Measurements from ENCODE around the gene CLDND2. TPM values are rescaled to one million over a fixed set of nuclear protein-coding genes. Genes with fewer than 3 reads are reported as not detected.

Gene CLDND2
- total RNA-seq, 4 donors from 2014 or later: not detected

GRCh38 chr19:51387924-51388389 lies 19.2 kb upstream of the CLDND2 start, which contains the start of gene LIM2:
TSS of gene LIM2 (minus strand) at chr19:51387974. CDS start at chr19:51387443, 531 bp downstream.
- H3K27ac ChIP-seq: no peak within 1 kb of the TSS
- no peaks in the 10 kb centered on the region for H3K27me3 ChIP-seq
- TF ChIP-seq POLR2A (IDR thresholded peaks at IDR 0.05) (no peak), CTCF (IDR thresholded peaks at IDR 0.05) (no peak), EP300 (IDR thresholded peaks at IDR 0.05) (no peak)
- WGBS, 2 donors: 80 to 81% methylated on average over 9 to 15 of the region's 15 CpGs
- no peak within 1 kb of the TSS for H3K4me3 ChIP-seq
- H3K4me1 ChIP-seq: no peaks in the 10 kb centered on the region
- DNase-seq (ENCODE audit: low spot score in 2 of 2): no peak
- no peaks in the 10 kb centered on the region for H3K36me3 ChIP-seq
- H3K9me3 ChIP-seq: no peaks in the 10 kb centered on the region

GRCh38 chr19:51386882-51387520 lies 18.2 kb upstream of the CLDND2 start:
- H3K36me3 ChIP-seq: no peaks in the 10 kb centered on the region
- no peak for DNase-seq (ENCODE audit: low spot score in 2 of 2)
- 85 to 93% methylated on average over 5 to 14 of the region's 14 CpGs for WGBS, 2 donors
- no peaks in the 10 kb centered on the region for H3K9me3 ChIP-seq
- H3K27ac ChIP-seq: no peak overlapping the region
- H3K4me1 ChIP-seq: no peaks in the 10 kb centered on the region
- no peak for TF ChIP-seq EP300 (IDR thresholded peaks at IDR 0.05)
- TF ChIP-seq CTCF (IDR thresholded peaks at IDR 0.05): no peak
- TF ChIP-seq POLR2A (IDR thresholded peaks at IDR 0.05): no peak
- no peak overlapping the region for H3K4me3 ChIP-seq
- H3K27me3 ChIP-seq: no peaks in the 10 kb centered on the region

GRCh38 chr19:51382004-51382403 lies 13.2 kb upstream of the CLDND2 start:
- Histone ChIP-seq H3K4me1 (no peaks in the 10 kb centered on the region), H3K36me3 (no peaks in the 10 kb centered on the region), H3K4me3 (no peak overlapping the region), H3K27me3 (no peaks in the 10 kb centered on the region), H3K9me3 (no peaks in the 10 kb centered on the region), H3K27ac (no peak overlapping the region)
- TF ChIP-seq CTCF (IDR thresholded peaks at IDR 0.05): no peak
- no peak for TF ChIP-seq EP300 (IDR thresholded peaks at IDR 0.05)
- no peak for TF ChIP-seq POLR2A (IDR thresholded peaks at IDR 0.05)
- no peak for DNase-seq (ENCODE audit: low spot score in 2 of 2)
- WGBS, 2 donors: 88 to 95% methylated on average over 4 of the region's 4 CpGs

- no peak overlapping the region for H3K4me3 ChIP-seq
- H3K9me3 ChIP-seq: no peaks in the 10 kb centered on the region
- TF ChIP-seq CTCF (IDR thresholded peaks at IDR 0.05) (no peak), EP300 (IDR thresholded peaks at IDR 0.05) (no peak), POLR2A (IDR thresholded peaks at IDR 0.05) (no peak)
- DNase-seq (ENCODE audit: low spot score in 2 of 2): no peak
- no peaks in the 10 kb centered on the region for H3K27me3 ChIP-seq
- WGBS, 2 donors: 94% methylated on average over 9 of the region's 9 CpGs
- no peak overlapping the region for H3K27ac ChIP-seq
- H3K36me3 ChIP-seq: no peaks in the 10 kb centered on the region
- no peaks in the 10 kb centered on the region for H3K4me1 ChIP-seq
These were observed 11.6 kb upstream of the CLDND2 start for GRCh38 chr19:51380379-51380778.

- TF ChIP-seq POLR2A (IDR thresholded peaks at IDR 0.05): no peak
- no peak for TF ChIP-seq CTCF (IDR thresholded peaks at IDR 0.05)
- TF ChIP-seq EP300 (IDR thresholded peaks at IDR 0.05): no peak
- no peak overlapping the region for H3K4me3 ChIP-seq
- no peaks in the 10 kb centered on the region for H3K9me3 ChIP-seq
- no peaks in the 10 kb centered on the region for H3K4me1 ChIP-seq
- no peaks in the 10 kb centered on the region for H3K36me3 ChIP-seq
- no peaks in the 10 kb centered on the region for H3K27me3 ChIP-seq
- DNase-seq (ENCODE audit: low spot score in 2 of 2): no peak
- WGBS, 2 donors: 77 to 89% methylated on average over 2 of the region's 2 CpGs
- H3K27ac ChIP-seq: no peak overlapping the region
These were observed 8.6 kb upstream of the CLDND2 start for GRCh38 chr19:51377422-51377821.

All from tibial nerve (tissue), 4 donors.